AG04449 (cell line): ENCODE results near the gene SRL.

Experiments used
- CTCF ChIA-PET: fragments of 350-600 bp; formaldehyde crosslinking; extraction: SDS; loops from one replicate; lab custom pipeline; 2021; ENCODE audit warnings: antibody characterized with exemption; lab: Yijun Ruan, JAX
- POLR2A ChIA-PET: fragments of 400-600, 350-600 bp; formaldehyde crosslinking; extraction: SDS; loops from one replicate; lab custom pipeline; 2020; ENCODE audit warnings: antibody characterized with exemption, inconsistent platforms; lab: Yijun Ruan, JAX
- DNase-seq: peaks from one replicate; pipeline ENCODE4 v3.0.0-alpha.2; 2010; ENCODE audit warnings: low read depth, low spot score
- H3K4me3 ChIP-seq: 2 replicates; pipeline ENCODE4 v1.5.1; 2011; ENCODE audit warnings: low read depth, mild to moderate bottlenecking, control low read depth, low read length
- CTCF ChIP-seq: IDR thresholded peaks from one replicate; pipeline ENCODE4 v1.5.1; 2011; ENCODE audit warnings: mild to moderate bottlenecking, moderate library complexity, low read length, control low read depth, inconsistent platforms; ENCODE audit not compliant: insufficient read depth; ENCODE audit errors: missing control alignments

SRL gene

DNA sequence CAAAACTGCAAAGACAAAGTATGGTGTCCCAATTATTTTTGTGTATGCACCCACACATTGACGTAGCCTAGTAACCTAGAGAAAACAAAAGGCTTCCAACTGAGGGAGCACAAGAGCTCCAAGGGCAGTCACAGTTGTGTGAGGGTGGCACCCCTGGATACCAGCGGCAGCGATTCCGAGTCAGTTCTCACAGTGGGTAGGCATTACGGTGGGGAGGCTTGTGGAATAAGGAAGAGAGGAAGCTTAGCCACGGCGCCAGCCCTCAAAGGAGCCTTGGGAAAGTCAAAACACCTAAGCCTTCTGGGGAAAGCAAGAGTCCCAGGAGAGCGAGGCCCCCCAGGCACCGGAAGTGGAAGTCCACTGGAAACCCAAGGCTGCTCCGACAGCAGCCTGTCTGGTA lies 94.6 kb downstream of the SRL start:
- no peak for TF ChIP-seq CTCF
- no peak overlapping the region for H3K4me3 ChIP-seq
- no peak for DNase-seq
- CTCF ChIA-PET: no interaction called here
- POLR2A ChIA-PET: no interaction called here

GRCh38 chr16:4142268-4142667 lies 99.6 kb downstream of the SRL start:
- POLR2A ChIA-PET: no interaction called here
- no peak for DNase-seq
- H3K4me3 ChIP-seq: no peak overlapping the region
- no peak for TF ChIP-seq CTCF
- CTCF ChIA-PET: no interaction called here

DNA sequence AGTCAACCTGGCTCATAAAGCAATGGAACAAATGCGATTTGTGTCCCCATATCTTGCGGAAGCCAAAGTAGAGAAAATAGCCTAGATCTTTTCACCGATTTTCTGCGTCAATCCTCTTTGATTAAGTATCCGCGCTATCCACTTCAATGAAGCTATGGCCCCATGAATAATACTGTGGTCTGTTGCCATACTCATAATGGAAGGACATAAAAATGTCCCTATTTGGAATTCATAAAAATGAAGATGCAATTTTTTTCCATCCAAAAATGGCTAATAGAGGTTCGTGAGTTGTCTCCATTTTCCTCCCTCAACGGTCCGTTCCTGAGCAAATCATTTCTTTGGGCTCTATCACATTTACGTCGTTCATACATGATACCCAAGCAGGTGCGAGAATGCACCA lies 100.3 kb downstream of the SRL start:
- TF ChIP-seq CTCF: no peak
- POLR2A ChIA-PET: no interaction called here
- CTCF ChIA-PET: no interaction called here

GRCh38 chr16:4140652-4141051 lies 101.2 kb downstream of the SRL start:
- TF ChIP-seq CTCF: no peak
- no peak for DNase-seq
- POLR2A ChIA-PET: no interaction called here
- no peak overlapping the region for H3K4me3 ChIP-seq
- CTCF ChIA-PET: no interaction called here

More for the DNA sequence above, 100.3 kb downstream of the SRL start:
- no peak for DNase-seq
- no peak overlapping the region for H3K4me3 ChIP-seq

DNA sequence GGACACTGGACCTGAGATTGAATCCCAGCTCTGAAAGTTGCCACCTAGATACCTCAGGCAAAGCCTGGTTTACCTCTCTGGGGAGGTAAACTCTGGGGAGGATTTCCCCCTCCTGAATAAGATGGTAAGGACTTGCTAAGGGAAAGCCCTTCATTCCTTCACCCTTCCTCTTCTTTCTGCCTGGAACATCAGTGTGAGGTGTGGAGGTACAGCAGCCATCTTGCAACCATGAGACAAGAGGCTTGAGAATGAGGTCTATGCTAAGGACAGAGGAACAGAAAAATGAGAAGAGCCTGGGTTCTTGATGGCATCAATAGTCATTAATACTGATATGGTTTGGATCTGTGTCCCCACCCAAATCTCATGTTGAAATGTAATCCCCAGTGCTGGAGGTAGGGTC lies 101.9 kb downstream of the SRL start:
- H3K4me3 ChIP-seq: no peak overlapping the region
- ChIA-PET CTCF (no interaction called here), POLR2A (no interaction called here)
- DNase-seq: no peak
- TF ChIP-seq CTCF: no peak
